GM12872 (cell line): Measurements from ENCODE around the gene CHST13.

Source experiments
- CTCF ChIP-seq: IDR thresholded peaks from 3 replicates; pipeline ENCODE4 v1.5.1; 2011; ENCODE audit warnings: low read depth, mild to moderate bottlenecking, low read length, moderate library complexity; ENCODE audit not compliant: insufficient read depth

The CHST13 gene

GRCh38 chr3:126517291-126517951 lies 6.5 kb upstream of the CHST13 start, which contains the start of gene UROC1:
TSS of gene UROC1 (minus strand) at chr3:126517773. CDS start at chr3:126517719, 54 bp downstream.
- no peak for TF ChIP-seq CTCF

DNA sequence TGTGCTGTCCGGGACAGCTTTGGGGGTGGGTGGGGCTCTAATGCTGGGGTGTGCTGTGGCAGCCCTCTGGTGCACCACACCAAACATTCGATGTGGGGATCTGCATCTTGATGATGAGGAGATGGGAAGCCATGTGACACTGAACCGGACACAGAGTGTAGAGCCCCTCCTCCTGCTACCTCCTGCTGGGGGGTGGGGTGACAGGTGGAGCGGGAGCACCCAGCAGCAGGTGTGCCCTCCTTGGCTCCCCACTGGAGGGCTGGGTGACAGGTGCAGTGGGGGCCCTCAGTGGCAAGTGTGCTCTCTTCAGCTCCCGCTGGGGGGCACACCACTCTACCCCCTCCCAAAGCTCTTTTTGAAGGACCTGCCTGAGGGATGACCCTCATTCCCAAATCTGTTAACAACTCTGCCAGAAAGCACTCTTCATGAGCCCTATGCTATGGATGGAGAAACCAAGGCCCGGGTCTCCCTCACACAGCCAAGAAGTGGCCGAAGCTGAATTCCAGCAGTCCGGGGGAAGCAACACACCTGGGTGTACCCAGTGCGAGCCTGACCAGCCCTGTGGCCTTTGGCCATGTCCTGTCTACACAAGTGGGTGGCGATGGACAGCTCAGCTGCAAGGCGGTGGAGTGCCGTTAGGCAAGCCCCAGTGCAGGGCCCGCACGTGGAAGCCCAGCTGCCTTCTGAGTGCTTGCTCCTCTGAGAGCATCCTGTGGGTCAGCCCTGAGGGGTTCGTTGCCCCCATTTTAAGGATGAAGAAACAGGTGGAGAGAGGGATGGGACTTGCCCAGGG lies 5.8 kb upstream of the CHST13 start:
- TF ChIP-seq CTCF, result no peak

DNA sequence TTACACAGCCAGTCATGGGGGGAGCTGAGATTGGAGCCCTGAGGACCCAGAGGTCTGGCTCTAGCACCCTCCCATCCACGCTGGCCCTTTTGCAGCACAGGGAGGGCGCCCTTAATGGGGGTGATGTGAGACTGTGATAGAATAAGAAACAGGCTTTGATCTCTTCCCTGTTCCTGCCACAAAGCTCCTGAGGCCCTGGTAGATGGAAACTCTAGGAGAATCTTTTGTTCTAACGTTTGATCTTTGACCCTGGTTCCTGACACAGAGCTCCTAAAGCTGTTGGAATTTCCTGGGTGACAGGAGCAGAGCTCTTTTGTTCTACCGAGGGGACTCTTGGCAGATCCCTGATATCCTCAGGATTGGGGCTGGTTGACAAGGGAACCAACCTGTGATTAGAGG lies 5.2 kb upstream of the CHST13 start:
- no peak for TF ChIP-seq CTCF

- no peak for TF ChIP-seq CTCF
These were observed 4.2 kb upstream of the CHST13 start for GRCh38 chr3:126519506-126520455.

DNA sequence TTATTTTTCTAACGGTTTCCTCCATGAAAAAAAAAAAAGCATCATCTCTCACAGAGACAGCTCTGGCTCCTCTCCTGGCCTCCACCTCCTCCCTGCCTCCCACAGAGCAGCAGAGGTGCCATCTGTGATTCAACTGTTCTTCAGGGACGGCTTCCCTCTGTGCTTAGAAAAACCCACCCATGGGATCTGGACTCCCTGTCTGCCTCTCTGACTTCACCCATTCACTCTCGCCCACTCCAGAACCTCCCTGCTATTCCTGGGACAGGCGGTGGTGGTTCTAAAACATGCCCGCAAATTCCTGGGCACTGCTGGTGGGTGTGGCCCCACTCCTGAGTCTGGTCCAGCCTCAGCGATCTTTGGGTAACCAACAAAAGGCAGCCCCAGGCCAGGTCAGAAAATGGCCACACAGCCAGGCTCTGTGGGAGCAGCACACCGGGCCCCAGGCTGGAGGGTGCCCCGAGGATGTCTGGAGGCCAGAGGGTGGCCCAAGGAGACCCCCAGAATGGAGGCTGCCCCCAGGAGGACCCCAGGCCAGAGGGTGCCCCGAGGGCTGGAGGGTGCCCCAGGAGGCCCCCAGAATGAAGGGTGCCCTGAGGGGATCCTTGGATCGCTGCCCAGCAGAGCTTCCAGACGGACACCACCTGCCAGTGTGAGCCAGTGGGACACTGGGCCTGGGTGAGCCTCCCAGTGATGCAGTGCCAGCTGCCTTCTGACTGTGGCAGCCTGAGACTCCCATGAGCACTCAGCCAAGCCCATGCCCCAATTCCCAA lies 2.6 kb upstream of the CHST13 start:
- no peak for TF ChIP-seq CTCF

- peak; percentile 88 for TF ChIP-seq CTCF
These were observed 1.6 kb upstream of the CHST13 start for GRCh38 chr3:126522363-126522788.
